ENCODE results near the gene MRPL37.

MRPL37 gene

DNA sequence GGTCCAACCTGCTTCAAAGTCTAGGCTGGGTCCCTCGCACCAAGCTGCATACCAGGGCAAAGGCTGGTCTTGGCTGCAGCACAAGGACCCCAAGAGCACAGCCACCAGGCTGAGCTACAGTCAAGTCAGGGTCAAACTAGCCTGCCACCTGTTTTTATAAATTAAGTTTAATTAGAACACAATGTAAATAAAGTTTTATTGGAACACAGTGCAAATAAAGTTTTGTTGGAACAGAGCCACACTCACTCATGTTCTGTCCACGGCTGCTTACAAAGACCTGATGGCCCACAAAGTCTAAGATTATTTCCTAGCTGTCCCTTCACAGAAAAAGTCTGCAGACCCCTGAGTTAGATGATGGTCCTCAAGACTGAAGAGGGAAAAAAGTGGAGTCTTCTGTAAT lies 66.2 kb downstream of the MRPL37 start:
- no peak for DNase-seq

GRCh38 chr1:54266908-54267307 lies 66.9 kb downstream of the MRPL37 start:
- no peak for DNase-seq
